Peyer's patch (tissue), 4 donors: ENCODE data around the gene KRTAP5-3. TPM values are rescaled to one million over a fixed set of nuclear protein-coding genes. Genes with fewer than 3 reads are reported as not detected.
A peak's percentile ranks its signal among the peaks of the same experiment; 100 is the strongest.

Experiments used
- DNase-seq, 3 donors: peaks; one replicate each; pipeline ENCODE4 v3.0.0-alpha.2; 2017 to 2019
- H3K27ac ChIP-seq, 4 donors: fragments of 200-600 bp; sonication (generic); one replicate each; pipeline ENCODE4 v1.5.1; 2016 to 2019
- H3K27me3 ChIP-seq, 2 donors: fragments of 200-600 bp; sonication (generic); one replicate each; pipeline ENCODE4 v1.5.1; 2019
- H3K36me3 ChIP-seq, 3 donors: fragments of 200-600 bp; sonication (generic); one replicate each; pipeline ENCODE4 v1.5.1; 2016 to 2019
- H3K4me1 ChIP-seq, 4 donors: fragments of 200-600 bp; sonication (generic); one replicate each; pipeline ENCODE4 v1.5.1; 2016 to 2019
- H3K4me3 ChIP-seq, 4 donors: fragments of 200-600 bp; sonication (generic); 1 replicate in 3 of 4; 2 replicates in 1 of 4; pipeline ENCODE4 v1.5.1; 2016 to 2019; ENCODE audit warnings: mild to moderate bottlenecking in 1 of 4
- H3K9me3 ChIP-seq, 4 donors: fragments of 200-600 bp; sonication (generic); one replicate each; pipeline ENCODE4 v1.5.1; 2016 to 2019; ENCODE audit warnings: mild to moderate bottlenecking in 1 of 4
- POLR2A ChIP-seq, 2 donors: fragments of 450-650 bp; IDR thresholded peaks; one replicate each; pipeline ENCODE4 v1.5.1; 2017; ENCODE audit warnings: antibody characterized with exemption in 2 of 2, mild to moderate bottlenecking in 2 of 2, moderate library complexity in 2 of 2
- total RNA-seq, 4 donors: library from RNA; depleted of rRNA; stranded (reverse); fragments of >200 nt; gene quantifications; one replicate each; pipeline ENCODE4 v1.1.0, GENCODE V29; 2016
- TF ChIP-seq, protein P1 (sequence below), 6 experiments: fragments of 450-650 bp in 4 of 6; fragments of 200-600 bp in 2 of 6; sonication (generic) in 1 of 6; IDR thresholded peaks; one replicate each; pipeline ENCODE4 v1.5.1; 2017 to 2019; ENCODE audit warnings: antibody characterized with exemption in 6 of 6, mild to moderate bottlenecking in 3 of 6, moderate library complexity in 1 of 6

The KRTAP5-3 gene
- total RNA-seq, 4 donors from 2014 or later = not detected

DNA sequence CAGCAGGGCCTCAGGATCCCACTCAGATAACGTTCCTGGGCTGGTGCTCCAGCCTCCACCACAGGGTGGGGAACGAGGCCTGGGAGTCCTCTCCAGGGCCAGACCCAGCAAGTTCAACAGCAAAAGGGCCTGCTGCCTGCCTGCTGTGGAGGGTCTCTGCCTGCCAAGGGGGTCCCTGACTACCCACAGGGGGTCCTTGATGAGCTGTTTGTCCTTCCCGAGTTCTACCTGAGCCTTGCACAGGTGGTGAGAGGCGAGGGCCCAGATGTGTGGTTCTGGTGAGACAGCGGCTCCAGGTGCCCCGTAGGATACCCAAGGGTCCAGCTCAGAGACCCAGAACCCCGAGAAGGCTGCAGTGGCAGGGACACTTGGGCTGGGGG, 40.6 kb downstream of the KRTAP5-3 start:
- H3K4me1 ChIP-seq = peaks cover 6 to 83% (median 16%) of the 10 kb centered on the region in 4 donors
- H3K27ac ChIP-seq = peak overlapping the region in 2 of 4 donors; percentile 17 to 25
- DNase-seq = no peak
- TF ChIP-seq POLR2A (IDR thresholded peaks at IDR 0.05) = no peak
- TF ChIP-seq, protein P1, sequence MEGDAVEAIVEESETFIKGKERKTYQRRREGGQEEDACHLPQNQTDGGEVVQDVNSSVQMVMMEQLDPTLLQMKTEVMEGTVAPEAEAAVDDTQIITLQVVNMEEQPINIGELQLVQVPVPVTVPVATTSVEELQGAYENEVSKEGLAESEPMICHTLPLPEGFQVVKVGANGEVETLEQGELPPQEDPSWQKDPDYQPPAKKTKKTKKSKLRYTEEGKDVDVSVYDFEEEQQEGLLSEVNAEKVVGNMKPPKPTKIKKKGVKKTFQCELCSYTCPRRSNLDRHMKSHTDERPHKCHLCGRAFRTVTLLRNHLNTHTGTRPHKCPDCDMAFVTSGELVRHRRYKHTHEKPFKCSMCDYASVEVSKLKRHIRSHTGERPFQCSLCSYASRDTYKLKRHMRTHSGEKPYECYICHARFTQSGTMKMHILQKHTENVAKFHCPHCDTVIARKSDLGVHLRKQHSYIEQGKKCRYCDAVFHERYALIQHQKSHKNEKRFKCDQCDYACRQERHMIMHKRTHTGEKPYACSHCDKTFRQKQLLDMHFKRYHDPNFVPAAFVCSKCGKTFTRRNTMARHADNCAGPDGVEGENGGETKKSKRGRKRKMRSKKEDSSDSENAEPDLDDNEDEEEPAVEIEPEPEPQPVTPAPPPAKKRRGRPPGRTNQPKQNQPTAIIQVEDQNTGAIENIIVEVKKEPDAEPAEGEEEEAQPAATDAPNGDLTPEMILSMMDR (IDR thresholded peaks at IDR 0.05) = no peak
- H3K9me3 ChIP-seq = no peaks in the 10 kb centered on the region
- H3K4me3 ChIP-seq = no peak overlapping the region
- H3K27me3 ChIP-seq = no peaks in the 10 kb centered on the region
- peaks cover 0 to 12% (median 0%) of the 10 kb centered on the region in 3 donors for H3K36me3 ChIP-seq

- H3K36me3 ChIP-seq = peaks cover 0 to 12% (median 0%) of the 10 kb centered on the region in 3 donors
- DNase-seq = peak in 1 of 3 donors; percentile 67
- H3K27me3 ChIP-seq = no peaks in the 10 kb centered on the region
- H3K4me3 ChIP-seq = no peak overlapping the region
- no peaks in the 10 kb centered on the region for H3K9me3 ChIP-seq
- H3K4me1 ChIP-seq = peaks cover 6 to 83% (median 14%) of the 10 kb centered on the region in 4 donors
- peak overlapping the region in 2 of 4 donors; percentile 17 to 25 for H3K27ac ChIP-seq
- TF ChIP-seq, protein P1 (IDR thresholded peaks at IDR 0.05) = no peak
- TF ChIP-seq POLR2A (IDR thresholded peaks at IDR 0.05) = no peak
These were observed 41.1 kb downstream of the KRTAP5-3 start for GRCh38 chr11:1567052-1567720.

- peaks cover 6 to 89% (median 13%) of the 10 kb centered on the region in 4 donors for H3K4me1 ChIP-seq
- H3K9me3 ChIP-seq = no peaks in the 10 kb centered on the region
- TF ChIP-seq, protein P1 (IDR thresholded peaks at IDR 0.05) = peak in 1 of 6 experiments; percentile 13
- no peak for TF ChIP-seq POLR2A (IDR thresholded peaks at IDR 0.05)
- H3K4me3 ChIP-seq = no peak overlapping the region
- peak overlapping the region in 2 of 4 donors; percentile 17 to 25 for H3K27ac ChIP-seq
- peaks cover 0 to 14% (median 0%) of the 10 kb centered on the region in 3 donors for H3K36me3 ChIP-seq
- no peak for DNase-seq
- H3K27me3 ChIP-seq = no peaks in the 10 kb centered on the region
These were observed 41.7 kb downstream of the KRTAP5-3 start for GRCh38 chr11:1566381-1567051.

DNA sequence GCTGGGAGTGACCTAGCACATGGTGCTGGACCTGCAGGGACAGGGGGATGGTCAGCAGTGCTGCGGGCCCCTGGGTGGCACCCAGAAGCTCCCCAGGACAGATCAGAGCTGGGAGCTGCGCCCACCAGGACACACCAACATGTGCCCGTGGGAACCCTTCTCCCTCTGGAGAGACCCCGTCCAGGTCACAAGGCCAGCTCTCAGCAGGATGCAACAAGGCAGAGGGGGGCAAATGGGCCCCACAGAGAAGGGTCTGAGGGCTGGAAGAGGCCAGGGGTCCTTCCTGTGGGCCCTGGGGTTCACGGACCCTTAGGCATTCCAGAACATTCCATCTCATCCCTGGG, 42.4 kb downstream of the KRTAP5-3 start:
- H3K4me1 ChIP-seq = peaks cover 5 to 88% (median 7%) of the 10 kb centered on the region in 4 donors
- H3K27ac ChIP-seq = no peak overlapping the region
- H3K27me3 ChIP-seq = no peaks in the 10 kb centered on the region

GRCh38 chr11:1565173-1565903, 42.9 kb downstream of the KRTAP5-3 start:
- Histone ChIP-seq H3K27ac (peak overlapping the region in 2 of 4 donors; percentile 20 to 35), H3K36me3 (peaks cover 0 to 21% (median 0%) of the 10 kb centered on the region in 3 donors), H3K4me1 (peaks cover 0 to 86% (median 3%) of the 10 kb centered on the region in 4 donors), H3K4me3 (no peak overlapping the region), H3K27me3 (no peaks in the 10 kb centered on the region), H3K9me3 (no peaks in the 10 kb centered on the region)
- TF ChIP-seq, protein P1 (IDR thresholded peaks at IDR 0.05) = no peak
- TF ChIP-seq POLR2A (IDR thresholded peaks at IDR 0.05) = no peak
- no peak for DNase-seq

More for the DNA sequence above, 42.4 kb downstream of the KRTAP5-3 start:
- no peak for DNase-seq
- H3K4me3 ChIP-seq = no peak overlapping the region
- TF ChIP-seq, protein P1 (IDR thresholded peaks at IDR 0.05) = no peak
- no peak for TF ChIP-seq POLR2A (IDR thresholded peaks at IDR 0.05)
- H3K9me3 ChIP-seq = no peaks in the 10 kb centered on the region
- H3K36me3 ChIP-seq = peaks cover 0 to 21% (median 0%) of the 10 kb centered on the region in 3 donors
